BLaER1 treated with 17β-estradiol and CSF1 and Interleukin-3, amounts not matched to agents 10 nM and 100 nM (cell line): ENCODE measurements around the gene RSPO1.

ENCODE experiments used
- H3K27ac ChIP-seq, 11 experiments: shearing (Covaris generic); formaldehyde crosslinking; 2 replicates each; pipeline ENCODE4 v1.8.1; 2022
- H3K27me3 ChIP-seq, 11 experiments: shearing (Covaris generic); formaldehyde crosslinking; 2 replicates each; pipeline ENCODE4 v1.8.1; 2022
- H3K36me3 ChIP-seq, 11 experiments: shearing (Covaris generic); formaldehyde crosslinking; 2 replicates each; pipeline ENCODE4 v1.8.1; 2022
- H3K4me1 ChIP-seq, 10 experiments: shearing (Covaris generic); formaldehyde crosslinking; 2 replicates each; pipeline ENCODE4 v1.8.1; 2022
- H3K4me2 ChIP-seq, 11 experiments: shearing (Covaris generic); formaldehyde crosslinking; 2 replicates each; pipeline ENCODE4 v1.8.1; 2022
- H3K4me3 ChIP-seq, 10 experiments: shearing (Covaris generic); formaldehyde crosslinking; 2 replicates each; pipeline ENCODE4 v1.8.1; 2022
- H3K9ac ChIP-seq, 11 experiments: shearing (Covaris generic); formaldehyde crosslinking; 2 replicates each; pipeline ENCODE4 v1.8.1; 2022
- H3K9me3 ChIP-seq, 11 experiments: shearing (Covaris generic); formaldehyde crosslinking; replicated peaks in 1 of 11; 2 replicates each; pipeline ENCODE4 v1.8.1; 2022
- H4K20me1 ChIP-seq, 11 experiments: shearing (Covaris generic); formaldehyde crosslinking; 2 replicates each; pipeline ENCODE4 v1.8.1; 2022
- Cebpa-rat ChIP-seq, 11 experiments: shearing (Covaris generic); IDR thresholded peaks; 2 replicates each; pipeline ENCODE4 v1.8.1; 2022

Gene RSPO1

GRCh38 chr1:37633040-37633937, 1.4 kb downstream of the RSPO1 start:
- no peak overlapping the region for H3K4me2 ChIP-seq
- peaks cover 0 to 28% (median 12%) of the 10 kb centered on the region in 11 experiments; a peak in 11 of 22 replicates for H4K20me1 ChIP-seq
- H3K27me3 ChIP-seq: peaks cover 69 to 92% (median 85%) of the 10 kb centered on the region in 11 experiments
- no peaks in the 10 kb centered on the region for H3K36me3 ChIP-seq
- no peak for TF ChIP-seq Cebpa-rat (IDR thresholded peaks at IDR 0.05)
- no peaks in the 10 kb centered on the region for H3K9me3 ChIP-seq
- no peak overlapping the region for H3K9ac ChIP-seq
- H3K4me1 ChIP-seq: peaks cover 7 to 17% (median 10%) of the 10 kb centered on the region in 10 experiments; a peak in 19 of 20 replicates
- H3K27ac ChIP-seq: no peak overlapping the region
- no peak overlapping the region for H3K4me3 ChIP-seq

GRCh38 chr1:37631036-37631435, 3.7 kb downstream of the RSPO1 start:
- TF ChIP-seq Cebpa-rat (IDR thresholded peaks at IDR 0.05): no peak
- no peaks in the 10 kb centered on the region for H3K36me3 ChIP-seq
- no peak overlapping the region for H3K4me2 ChIP-seq
- H3K27ac ChIP-seq: no peak overlapping the region
- H3K4me1 ChIP-seq: peaks cover 17 to 31% (median 20%) of the 10 kb centered on the region in 10 experiments; a peak in 19 of 20 replicates
- H3K4me3 ChIP-seq: no peak overlapping the region
- H3K9ac ChIP-seq: no peak overlapping the region
- peaks cover 0 to 28% (median 12%) of the 10 kb centered on the region in 11 experiments; a peak in 11 of 22 replicates for H4K20me1 ChIP-seq
- peaks cover 57 to 76% (median 69%) of the 10 kb centered on the region in 11 experiments for H3K27me3 ChIP-seq
- H3K9me3 ChIP-seq: no peaks in the 10 kb centered on the region

DNA sequence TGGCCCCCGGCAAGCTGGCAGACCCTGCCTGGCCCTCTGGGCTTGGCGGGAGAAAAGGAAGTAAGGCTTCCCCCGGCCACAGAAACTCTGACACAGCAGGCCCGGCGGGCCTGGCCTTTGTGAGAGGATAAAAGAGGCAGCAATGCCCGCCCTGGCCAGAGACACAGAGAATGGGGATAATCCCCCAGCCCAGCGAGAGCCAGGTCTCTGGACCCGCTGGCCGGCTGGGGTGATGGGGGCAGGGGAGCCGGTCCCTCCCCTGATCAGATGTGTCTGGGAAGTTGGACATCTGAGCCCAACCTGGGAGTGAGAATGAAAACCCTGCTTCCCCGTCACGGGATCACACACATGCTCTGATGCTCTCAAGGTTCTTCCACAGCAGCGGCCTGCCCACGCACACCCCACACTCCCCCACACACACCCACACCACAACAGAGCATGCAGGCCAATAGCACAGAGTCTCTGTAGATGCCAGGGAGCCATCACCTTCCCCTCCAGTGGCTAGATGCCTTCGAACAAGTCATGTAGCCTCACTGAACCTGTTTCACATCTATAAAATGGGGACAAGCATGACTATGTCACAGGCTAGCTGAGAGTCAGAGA, 4.2 kb downstream of the RSPO1 start:
- Histone ChIP-seq H4K20me1 (peaks cover 0 to 28% (median 12%) of the 10 kb centered on the region in 11 experiments; a peak in 10 of 22 replicates), H3K36me3 (no peaks in the 10 kb centered on the region), H3K4me3 (no peak overlapping the region), H3K4me2 (peak overlapping the region in 2 of 11 experiments; percentile 4 to 14; a peak in 2 of 22 replicates), H3K27ac (no peak overlapping the region), H3K4me1 (peaks cover 17 to 31% (median 20%) of the 10 kb centered on the region in 10 experiments; a peak in 19 of 20 replicates), H3K9ac (no peak overlapping the region), H3K9me3 (no peaks in the 10 kb centered on the region), H3K27me3 (peaks cover 52 to 72% (median 64%) of the 10 kb centered on the region in 11 experiments)
- TF ChIP-seq Cebpa-rat (IDR thresholded peaks at IDR 0.05): no peak

- H3K4me3 ChIP-seq: no peak overlapping the region
- H3K27me3 ChIP-seq: peaks cover 46 to 65% (median 57%) of the 10 kb centered on the region in 11 experiments
- H3K36me3 ChIP-seq: no peaks in the 10 kb centered on the region
- no peak for TF ChIP-seq Cebpa-rat (IDR thresholded peaks at IDR 0.05)
- H3K9ac ChIP-seq: no peak overlapping the region
- no peak overlapping the region for H3K27ac ChIP-seq
- H4K20me1 ChIP-seq: peaks cover 0 to 24% (median 10%) of the 10 kb centered on the region in 11 experiments; a peak in 10 of 22 replicates
- H3K4me2 ChIP-seq: peak overlapping the region in 4 of 11 experiments; percentile 14 to 62 (median 55); a peak in 2 of 22 replicates
- peaks cover 17 to 31% (median 20%) of the 10 kb centered on the region in 10 experiments; a peak in 19 of 20 replicates for H3K4me1 ChIP-seq
- no peaks in the 10 kb centered on the region for H3K9me3 ChIP-seq
Measured at GRCh38 chr1:37629726-37630425, 4.8 kb downstream of the RSPO1 start.

DNA sequence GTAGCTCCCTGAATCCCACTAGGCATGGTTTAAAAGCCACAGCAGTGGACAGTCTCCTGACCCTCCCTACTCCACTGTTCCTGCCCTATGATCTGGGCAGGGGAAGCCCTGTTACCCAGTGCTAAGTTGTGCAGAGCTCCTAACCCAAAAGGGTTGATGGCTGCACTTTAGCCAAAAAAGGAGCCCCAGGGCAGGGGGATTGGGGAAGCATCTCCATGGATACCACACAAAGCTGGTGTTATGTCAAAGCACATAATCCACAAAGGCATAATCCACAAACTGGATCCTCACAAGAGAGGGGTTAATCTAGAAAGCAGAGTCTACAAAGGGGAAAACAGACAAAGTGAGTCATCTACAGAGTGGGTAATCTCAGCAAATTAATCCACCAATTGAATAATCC, 5.7 kb downstream of the RSPO1 start:
- TF ChIP-seq Cebpa-rat (IDR thresholded peaks at IDR 0.05): no peak
- Histone ChIP-seq H3K9me3 (no peaks in the 10 kb centered on the region), H3K4me2 (peak overlapping the region in 9 of 11 experiments; percentile 50 to 71 (median 58); a peak in 15 of 22 replicates), H3K4me3 (no peak overlapping the region), H4K20me1 (peaks cover 0 to 16% (median 6%) of the 10 kb centered on the region in 11 experiments; a peak in 7 of 22 replicates), H3K27me3 (peaks cover 37 to 56% (median 49%) of the 10 kb centered on the region in 11 experiments), H3K36me3 (no peaks in the 10 kb centered on the region), H3K4me1 (peaks cover 13 to 26% (median 18%) of the 10 kb centered on the region in 10 experiments; a peak in 19 of 20 replicates), H3K9ac (no peak overlapping the region), H3K27ac (no peak overlapping the region)

DNA sequence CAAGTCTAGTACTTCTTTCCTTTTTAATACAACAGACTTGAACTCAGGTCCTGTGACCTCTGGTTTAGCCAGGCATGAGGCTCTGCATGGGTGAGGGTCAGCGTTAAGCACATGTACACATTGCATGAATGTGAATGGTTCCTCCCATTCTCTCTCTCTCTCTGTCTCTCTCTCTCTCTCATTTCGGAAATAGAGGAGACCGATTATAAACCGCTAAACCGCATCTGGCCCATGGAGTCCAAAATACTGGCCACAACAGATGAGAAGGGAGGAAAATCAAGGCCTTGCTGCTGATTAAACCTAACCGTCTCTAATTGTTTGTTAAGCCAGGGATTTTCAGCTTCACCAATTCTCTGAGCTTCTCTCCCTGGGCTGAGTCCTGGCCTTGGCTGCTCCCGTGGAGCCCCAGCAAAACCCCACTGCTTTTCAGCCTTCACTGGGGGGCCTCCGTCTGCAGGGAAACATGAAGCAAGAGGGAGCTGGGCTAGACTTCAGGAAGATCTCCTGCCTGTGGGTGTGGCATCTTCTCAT, 6.6 kb downstream of the RSPO1 start:
- peaks cover 0 to 6% (median 0%) of the 10 kb centered on the region in 11 experiments; a peak in 5 of 22 replicates for H4K20me1 ChIP-seq
- no peak overlapping the region for H3K4me3 ChIP-seq
- no peaks in the 10 kb centered on the region for H3K36me3 ChIP-seq
- no peaks in the 10 kb centered on the region for H3K9me3 ChIP-seq
- peaks cover 13 to 26% (median 18%) of the 10 kb centered on the region in 10 experiments; a peak in 19 of 20 replicates for H3K4me1 ChIP-seq
- H3K4me2 ChIP-seq: peak overlapping the region; percentile 29 to 71 (median 55); a peak in 20 of 22 replicates
- no peak overlapping the region; a peak in 1 of 22 replicates for H3K9ac ChIP-seq
- no peak for TF ChIP-seq Cebpa-rat (IDR thresholded peaks at IDR 0.05)
- peaks cover 28 to 47% (median 40%) of the 10 kb centered on the region in 11 experiments for H3K27me3 ChIP-seq
- H3K27ac ChIP-seq: no peak overlapping the region

DNA sequence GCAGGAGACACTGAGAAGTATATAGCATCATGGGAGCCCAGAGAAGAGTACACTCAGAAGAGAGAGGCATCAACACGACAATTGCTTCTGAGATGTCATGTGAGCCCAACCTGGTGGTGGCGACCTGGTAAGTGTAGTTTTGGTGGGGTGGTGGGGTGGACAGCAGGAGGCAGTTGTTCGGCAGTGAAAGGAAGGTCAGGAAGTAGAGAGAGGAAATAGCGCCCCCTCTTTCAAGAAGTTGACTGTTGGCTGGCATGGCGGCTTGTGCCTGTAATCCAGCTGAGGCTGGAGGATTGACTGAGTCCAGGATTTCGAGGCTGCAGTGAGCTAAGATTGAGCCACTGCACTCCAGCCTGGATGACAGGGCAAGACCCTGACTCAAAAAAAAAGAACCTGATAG, 12.6 kb downstream of the RSPO1 start:
- Histone ChIP-seq H3K27ac (no peak overlapping the region), H3K9ac (no peak overlapping the region), H4K20me1 (no peaks in the 10 kb centered on the region; a peak in 3 of 22 replicates), H3K27me3 (peaks cover 0 to 13% (median 0%) of the 10 kb centered on the region in 11 experiments; a peak in 5 of 22 replicates), H3K36me3 (no peaks in the 10 kb centered on the region), H3K4me3 (no peak overlapping the region), H3K9me3 (no peaks in the 10 kb centered on the region), H3K4me1 (peaks cover 0 to 3% (median 0%) of the 10 kb centered on the region in 10 experiments; a peak in 1 of 20 replicates), H3K4me2 (no peak overlapping the region)
- no peak for TF ChIP-seq Cebpa-rat (IDR thresholded peaks at IDR 0.05)

GRCh38 chr1:37621326-37621870, 13.3 kb downstream of the RSPO1 start:
- Histone ChIP-seq H3K4me3 (no peak overlapping the region), H3K9me3 (no peaks in the 10 kb centered on the region), H3K4me1 (no peaks in the 10 kb centered on the region), H3K27me3 (peaks cover 0 to 8% (median 0%) of the 10 kb centered on the region in 11 experiments; a peak in 4 of 22 replicates), H3K27ac (no peak overlapping the region), H3K36me3 (no peaks in the 10 kb centered on the region), H4K20me1 (no peaks in the 10 kb centered on the region; a peak in 3 of 22 replicates), H3K4me2 (no peak overlapping the region), H3K9ac (no peak overlapping the region)
- TF ChIP-seq Cebpa-rat (IDR thresholded peaks at IDR 0.05): no peak
